Chondrocyte (in vitro differentiated cells): ENCODE data around the gene PDE4D. TPM values are rescaled to one million over a fixed set of nuclear protein-coding genes. Genes with fewer than 3 reads are reported as not detected.

Source experiments
- DNase-seq: peaks from one replicate; pipeline ENCODE4 v3.0.0; 2021; ENCODE audit warnings: mixed read lengths, low spot score
- H3K27ac Mint-ChIP-seq: one replicate; pipeline ENCODE4 v1.8.0; 2021; ENCODE audit warnings: mild to moderate bottlenecking, moderate library complexity, mixed read lengths; ENCODE audit not compliant: unreplicated experiment
- H3K27me3 Mint-ChIP-seq: 2 replicates; pipeline ENCODE4 v1.8.0; 2021; ENCODE audit warnings: low read depth, mixed read lengths
- H3K36me3 Mint-ChIP-seq: 2 replicates; pipeline ENCODE4 v1.8.0; 2021; ENCODE audit warnings: low read depth, mixed read lengths
- H3K4me1 Mint-ChIP-seq: 2 replicates; pipeline ENCODE4 v1.8.0; 2021; ENCODE audit warnings: low read depth, mild to moderate bottlenecking, mixed read lengths
- H3K4me3 Mint-ChIP-seq: one replicate; pipeline ENCODE4 v1.8.0; 2021; ENCODE audit warnings: mild to moderate bottlenecking, moderate library complexity, mixed read lengths; ENCODE audit not compliant: unreplicated experiment
- H3K9me3 Mint-ChIP-seq: 2 replicates; pipeline ENCODE4 v1.8.0; 2021; ENCODE audit warnings: low read depth, mixed read lengths
- total RNA-seq: library from RNA; stranded (reverse); gene quantifications from 3 replicates; pipeline ENCODE4 v1.2.1, GENCODE V29; 2021
- TF ChIP-seq, protein P1 (sequence below): fragments of 200-600 bp; sonication (generic); IDR thresholded peaks from 2 replicates; pipeline ENCODE4 v1.5.0; 2021; ENCODE audit warnings: antibody characterized with exemption, mild to moderate bottlenecking, moderate library complexity

PDE4D gene
- total RNA-seq, 1 donor from 2014 or later: 21.1 TPM

- no peak overlapping the region for H3K4me3 Mint-ChIP-seq
- H3K36me3 Mint-ChIP-seq: no peaks in the 10 kb centered on the region
- peaks cover 46% of the 10 kb centered on the region for H3K4me1 Mint-ChIP-seq
- H3K27ac Mint-ChIP-seq: no peak overlapping the region
- H3K27me3 Mint-ChIP-seq: no peaks in the 10 kb centered on the region
- no peaks in the 10 kb centered on the region for H3K9me3 Mint-ChIP-seq
- no peak for DNase-seq
- TF ChIP-seq, protein P1, sequence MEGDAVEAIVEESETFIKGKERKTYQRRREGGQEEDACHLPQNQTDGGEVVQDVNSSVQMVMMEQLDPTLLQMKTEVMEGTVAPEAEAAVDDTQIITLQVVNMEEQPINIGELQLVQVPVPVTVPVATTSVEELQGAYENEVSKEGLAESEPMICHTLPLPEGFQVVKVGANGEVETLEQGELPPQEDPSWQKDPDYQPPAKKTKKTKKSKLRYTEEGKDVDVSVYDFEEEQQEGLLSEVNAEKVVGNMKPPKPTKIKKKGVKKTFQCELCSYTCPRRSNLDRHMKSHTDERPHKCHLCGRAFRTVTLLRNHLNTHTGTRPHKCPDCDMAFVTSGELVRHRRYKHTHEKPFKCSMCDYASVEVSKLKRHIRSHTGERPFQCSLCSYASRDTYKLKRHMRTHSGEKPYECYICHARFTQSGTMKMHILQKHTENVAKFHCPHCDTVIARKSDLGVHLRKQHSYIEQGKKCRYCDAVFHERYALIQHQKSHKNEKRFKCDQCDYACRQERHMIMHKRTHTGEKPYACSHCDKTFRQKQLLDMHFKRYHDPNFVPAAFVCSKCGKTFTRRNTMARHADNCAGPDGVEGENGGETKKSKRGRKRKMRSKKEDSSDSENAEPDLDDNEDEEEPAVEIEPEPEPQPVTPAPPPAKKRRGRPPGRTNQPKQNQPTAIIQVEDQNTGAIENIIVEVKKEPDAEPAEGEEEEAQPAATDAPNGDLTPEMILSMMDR: no peak
Observed at GRCh38 chr5:59234236-59234635, 659.3 kb downstream of the PDE4D start.

- no peak overlapping the region for H3K27ac Mint-ChIP-seq
- no peaks in the 10 kb centered on the region for H3K36me3 Mint-ChIP-seq
Observed at GRCh38 chr5:59231221-59231931, 662.1 kb downstream of the PDE4D start.

DNA sequence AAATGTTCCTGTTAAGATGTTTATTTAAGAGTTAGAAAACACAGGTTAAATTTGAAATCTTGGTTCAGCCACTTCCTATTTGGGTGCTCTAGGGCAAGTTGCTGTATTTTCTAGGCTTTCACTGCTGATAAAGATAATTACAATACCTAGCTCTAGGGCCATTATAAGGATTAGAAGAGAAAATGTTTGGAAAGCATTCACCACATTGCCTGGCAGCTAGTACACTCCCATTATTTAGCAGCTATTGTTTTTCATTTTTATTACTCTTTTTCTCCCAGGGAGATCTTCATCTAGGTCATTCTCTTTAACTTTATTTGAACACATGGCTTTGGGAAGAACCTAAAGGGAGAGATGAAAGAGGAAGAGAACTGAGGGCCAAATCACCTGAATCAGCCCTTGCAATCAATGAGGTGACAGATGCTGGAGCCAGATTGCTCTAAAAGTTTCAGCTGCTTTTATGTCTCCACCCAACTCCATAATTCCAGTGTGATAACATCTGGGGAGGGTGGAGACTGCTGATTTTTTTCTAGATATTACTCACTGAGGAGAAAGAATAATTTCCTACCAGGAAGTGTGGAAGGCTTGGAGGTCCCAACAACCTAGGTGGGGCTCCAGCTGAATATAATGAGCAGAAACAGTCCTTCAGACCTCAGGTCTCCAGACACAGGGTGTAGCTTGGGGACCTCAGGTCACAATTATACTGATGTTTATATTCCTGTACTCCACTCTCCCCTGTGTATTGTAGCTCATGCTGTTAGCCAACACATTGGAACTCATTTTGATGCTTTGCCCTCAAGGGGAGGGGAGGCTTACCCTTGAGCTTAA, 670.6 kb downstream of the PDE4D start:
- no peak for DNase-seq
- H3K27ac Mint-ChIP-seq: no peak overlapping the region

More at GRCh38 chr5:59231221-59231931, 662.1 kb downstream of the PDE4D start:
- H3K4me3 Mint-ChIP-seq: no peak overlapping the region
- no peak for DNase-seq
- TF ChIP-seq, protein P1: no peak
- peaks cover 28% of the 10 kb centered on the region for H3K4me1 Mint-ChIP-seq
- no peaks in the 10 kb centered on the region for H3K27me3 Mint-ChIP-seq
- peaks cover 5% of the 10 kb centered on the region for H3K9me3 Mint-ChIP-seq

GRCh38 chr5:59221769-59222168, 671.8 kb downstream of the PDE4D start:
- TF ChIP-seq, protein P1: peak; percentile 51
- Mint-ChIP-seq H3K27me3 (no peaks in the 10 kb centered on the region), H3K36me3 (no peaks in the 10 kb centered on the region), H3K27ac (no peak overlapping the region), H3K4me3 (no peak overlapping the region), H3K4me1 (peaks cover 34% of the 10 kb centered on the region), H3K9me3 (peaks cover 11% of the 10 kb centered on the region)
- DNase-seq: no peak

More for the DNA sequence above, 670.6 kb downstream of the PDE4D start:
- Mint-ChIP-seq H3K9me3 (peaks cover 13% of the 10 kb centered on the region), H3K4me1 (peaks cover 31% of the 10 kb centered on the region), H3K36me3 (no peaks in the 10 kb centered on the region), H3K4me3 (no peak overlapping the region), H3K27me3 (no peaks in the 10 kb centered on the region)
- TF ChIP-seq, protein P1: no peak

- no peak overlapping the region for H3K4me3 Mint-ChIP-seq
- no peak overlapping the region for H3K27ac Mint-ChIP-seq
- H3K27me3 Mint-ChIP-seq: no peaks in the 10 kb centered on the region
- H3K36me3 Mint-ChIP-seq: peaks cover 9% of the 10 kb centered on the region
- peaks cover 31% of the 10 kb centered on the region for H3K4me1 Mint-ChIP-seq
- H3K9me3 Mint-ChIP-seq: no peaks in the 10 kb centered on the region
- DNase-seq: no peak
- TF ChIP-seq, protein P1: peak; percentile 88
Observed at GRCh38 chr5:59218424-59219045, 675.0 kb downstream of the PDE4D start.
